ENCODE measurements around the gene PTMA.
A peak's percentile ranks its signal among the peaks of the same experiment; 100 is the strongest.

Gene PTMA

GRCh38 chr2:231677632-231678104 lies 30.7 kb upstream of the PTMA start:
- DNase-seq: peak; percentile 71

GRCh38 chr2:231679908-231680284 lies 28.4 kb upstream of the PTMA start:
- DNase-seq: no peak

- DNase-seq: peak; percentile 58
Observed at GRCh38 chr2:231680285-231680991, 27.9 kb upstream of the PTMA start.

- DNase-seq: no peak
Observed at GRCh38 chr2:231680992-231681852, 27.1 kb upstream of the PTMA start.

DNA sequence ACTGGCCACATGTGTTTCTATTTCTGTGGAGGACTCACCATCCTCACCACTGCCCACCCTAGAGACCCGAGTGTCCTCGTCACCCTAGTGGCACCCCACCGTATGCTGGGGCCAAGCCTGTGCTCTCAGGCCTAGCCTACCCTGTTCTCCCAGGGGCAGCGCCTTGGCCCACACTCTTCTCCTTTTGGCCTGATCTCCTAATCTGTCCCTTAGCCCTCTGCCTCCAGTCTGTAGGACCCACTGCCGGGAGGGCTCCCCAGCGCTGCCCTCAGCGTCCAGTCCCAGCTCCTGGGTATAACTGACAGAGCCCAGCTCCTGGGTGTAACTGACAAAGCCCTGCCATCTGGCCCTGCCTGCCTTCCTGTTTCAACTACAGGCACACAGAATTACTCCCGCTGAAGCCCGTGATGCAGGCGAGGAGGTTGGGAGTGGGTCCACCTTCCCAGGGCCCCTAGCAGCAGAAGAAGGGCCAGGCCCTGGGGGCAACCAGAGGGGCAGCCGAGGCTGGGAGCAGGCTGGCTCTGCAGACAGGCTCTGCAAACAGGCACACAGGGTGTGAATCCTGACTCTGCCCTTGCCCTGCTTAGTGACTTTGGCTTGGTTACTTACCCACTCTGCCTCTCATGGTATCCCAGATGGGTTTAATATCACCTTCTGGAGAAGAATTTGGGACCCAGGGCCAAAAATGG lies 25.6 kb upstream of the PTMA start:
- DNase-seq: peak; percentile 45

GRCh38 chr2:231683292-231684235 lies 24.8 kb upstream of the PTMA start:
- peak; percentile 66 for DNase-seq

DNA sequence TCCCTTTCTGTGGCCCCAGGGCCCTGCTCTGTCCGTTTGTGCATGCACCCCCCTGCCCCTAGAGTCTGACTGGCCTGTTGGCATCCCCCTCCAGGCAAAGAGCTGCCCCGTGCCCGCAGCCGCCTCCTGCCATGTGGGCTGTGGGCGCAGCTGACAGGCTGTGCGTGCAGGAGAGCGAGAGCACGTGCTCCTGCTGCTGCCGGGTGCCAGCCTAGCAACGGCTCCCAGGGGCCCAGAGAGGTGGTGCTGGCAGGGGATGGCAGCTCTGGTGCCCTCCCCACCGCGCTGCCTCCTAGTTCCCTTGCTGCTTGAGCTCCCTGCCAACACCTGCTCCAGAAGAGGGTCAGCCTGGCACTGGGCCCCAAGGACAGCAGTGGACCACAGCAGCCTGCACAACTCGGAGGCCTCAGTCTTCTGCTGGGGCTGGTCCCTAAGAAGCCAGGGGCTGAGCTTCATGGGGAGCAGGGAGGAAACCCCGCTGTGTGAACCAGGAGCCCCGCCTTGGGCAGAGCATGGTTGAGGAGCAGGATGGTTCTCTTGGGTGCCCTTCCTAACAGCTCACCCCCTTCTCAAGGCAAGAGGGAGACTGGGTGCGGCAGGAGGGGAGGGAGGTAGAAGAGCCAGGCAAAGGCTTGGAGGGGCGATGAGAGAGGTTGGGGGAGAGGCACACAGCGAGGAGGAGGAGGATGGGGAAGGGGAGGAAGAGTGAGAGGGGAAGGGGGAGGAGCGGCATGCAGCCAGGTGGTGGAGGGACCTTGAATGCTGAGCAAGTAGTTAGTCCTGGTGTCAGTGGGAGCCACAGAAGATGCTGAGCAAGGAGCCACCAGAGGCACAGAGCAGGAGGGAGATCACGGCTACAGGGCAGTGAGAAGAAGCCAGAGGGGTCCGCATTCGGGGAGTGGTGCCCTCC lies 23.8 kb upstream of the PTMA start:
- peak; percentile 69 for DNase-seq

GRCh38 chr2:231685349-231686191 lies 22.8 kb upstream of the PTMA start:
- no peak for DNase-seq

DNA sequence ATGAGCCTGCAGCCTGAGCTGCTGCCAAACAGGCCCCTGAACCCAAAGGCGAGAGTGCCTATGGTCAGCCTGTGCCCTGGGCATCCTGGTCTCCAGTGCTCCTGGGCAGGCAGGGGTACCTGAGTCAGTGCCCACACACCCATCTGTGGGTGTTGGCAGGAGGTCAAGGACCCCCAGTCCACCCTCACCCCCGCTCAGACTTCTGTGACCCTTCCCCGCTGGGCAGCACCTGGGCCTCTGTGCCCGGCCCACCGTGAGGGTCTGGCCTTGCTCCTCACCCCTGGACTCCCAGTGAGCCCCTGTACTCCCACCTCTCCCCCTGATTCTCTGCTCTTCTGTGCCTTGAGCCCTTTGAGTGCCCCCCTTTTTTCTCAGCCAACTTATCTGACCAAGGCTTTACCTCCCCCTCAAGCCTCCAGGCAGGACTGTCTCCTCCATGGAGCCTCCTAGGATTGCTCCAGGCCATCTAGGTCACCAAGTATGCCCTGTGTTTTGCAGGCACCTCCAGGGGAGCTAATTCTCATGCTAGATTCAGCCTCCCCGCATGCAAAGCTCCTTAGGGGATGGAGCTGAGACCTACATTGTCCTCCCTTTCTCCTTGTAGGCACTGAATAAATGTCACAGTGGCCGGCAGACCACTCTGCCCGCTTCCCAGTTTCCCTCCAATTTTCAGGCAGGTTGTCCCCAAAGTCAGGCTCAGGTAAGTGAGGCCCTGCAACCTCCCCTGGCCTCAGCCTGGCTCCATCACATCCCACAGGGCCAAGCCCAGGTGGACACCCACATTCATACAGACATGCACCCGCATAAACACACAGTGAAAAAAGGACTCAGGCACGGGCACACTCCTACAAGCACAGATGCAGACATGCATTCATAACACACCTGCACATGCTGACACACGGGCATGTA lies 21.9 kb upstream of the PTMA start:
- DNase-seq: no peak

- no peak for DNase-seq
Observed at GRCh38 chr2:231687133-231687852, 21.0 kb upstream of the PTMA start.

GRCh38 chr2:231687961-231688360 lies 20.4 kb upstream of the PTMA start:
- DNase-seq: no peak

DNA sequence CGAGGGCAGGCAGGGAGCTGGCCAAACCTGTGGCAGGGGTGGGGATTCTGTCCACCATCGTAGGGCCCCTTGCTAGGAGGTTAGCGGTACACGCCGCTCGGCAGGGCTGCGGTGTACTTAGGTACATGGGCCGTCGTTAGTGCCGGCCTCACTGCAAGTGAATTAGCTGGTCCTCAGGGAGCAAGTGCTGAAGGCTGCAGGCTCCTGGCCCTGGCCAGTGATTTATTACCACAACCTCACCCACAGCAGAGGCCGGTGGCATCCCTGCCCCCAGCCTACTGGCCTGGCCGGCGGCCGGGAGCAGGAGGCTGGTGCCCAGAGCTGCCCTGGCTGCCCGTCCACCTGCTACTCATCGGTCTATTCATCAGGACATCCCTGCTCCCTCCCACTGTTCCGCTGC lies 19.6 kb upstream of the PTMA start:
- no peak for DNase-seq

DNA sequence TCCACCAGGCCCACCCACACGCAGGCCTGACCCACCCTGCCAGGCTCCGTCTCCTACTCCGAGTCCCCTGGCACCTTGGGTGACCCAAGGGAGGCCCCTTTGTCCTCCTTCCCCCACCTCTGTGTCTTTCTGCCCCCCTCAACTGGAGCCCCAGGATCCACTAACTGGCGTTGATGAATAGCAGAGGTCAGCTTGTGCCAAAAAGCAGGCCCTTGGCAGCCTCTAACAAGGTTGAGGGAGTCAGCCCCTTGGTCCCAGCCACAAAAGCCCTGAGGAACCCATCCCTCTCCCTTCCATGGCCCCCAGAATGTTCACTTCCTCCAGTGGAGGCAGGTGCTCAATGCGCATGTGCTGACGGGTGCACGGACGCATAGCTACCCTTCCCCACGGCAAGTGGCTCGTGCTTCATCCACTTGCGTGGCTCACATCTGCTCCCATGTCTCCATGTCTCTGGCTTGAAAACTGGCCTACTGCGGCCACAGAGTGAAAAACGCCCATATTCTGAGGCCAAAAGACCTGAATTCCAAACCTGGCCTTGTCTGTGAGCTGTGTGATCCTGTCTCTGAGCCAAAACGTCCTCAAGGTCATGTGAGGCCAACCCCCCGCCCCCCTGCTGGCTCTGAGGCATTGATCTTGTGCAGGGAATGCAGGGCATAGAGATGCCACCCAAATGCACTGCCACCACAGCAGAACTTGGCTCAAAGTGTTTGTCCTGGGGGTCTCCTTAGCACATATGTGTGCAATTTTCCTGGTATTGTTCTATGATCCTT lies 19.0 kb upstream of the PTMA start:
- DNase-seq: no peak

DNA sequence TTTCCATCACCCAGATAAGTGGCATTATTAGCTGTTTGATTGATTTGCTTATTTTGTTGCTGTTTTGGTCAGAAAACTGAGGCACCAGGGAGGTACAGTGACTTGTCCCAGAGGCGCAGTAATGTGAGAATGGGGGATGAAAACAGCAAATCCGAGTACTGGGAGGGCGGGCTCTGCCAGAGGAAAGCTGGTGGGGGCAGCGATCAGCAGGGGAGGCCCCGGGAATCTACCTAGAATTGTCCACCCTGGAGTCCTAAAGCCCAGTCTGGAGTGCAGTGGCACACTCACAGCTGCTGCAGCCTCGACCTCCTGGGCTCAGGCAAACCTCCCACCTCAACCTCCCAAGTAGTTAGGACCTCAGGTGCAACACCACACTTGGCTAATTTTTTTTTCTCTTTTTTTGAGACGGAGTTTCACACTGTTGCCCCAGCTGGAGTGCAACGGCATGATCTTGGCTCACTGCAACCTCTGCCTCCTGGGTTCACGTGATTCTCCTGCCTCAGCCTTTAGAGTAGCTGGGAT lies 17.0 kb upstream of the PTMA start:
- no peak for DNase-seq

GRCh38 chr2:231692847-231693246 lies 15.5 kb upstream of the PTMA start:
- DNase-seq: no peak

DNA sequence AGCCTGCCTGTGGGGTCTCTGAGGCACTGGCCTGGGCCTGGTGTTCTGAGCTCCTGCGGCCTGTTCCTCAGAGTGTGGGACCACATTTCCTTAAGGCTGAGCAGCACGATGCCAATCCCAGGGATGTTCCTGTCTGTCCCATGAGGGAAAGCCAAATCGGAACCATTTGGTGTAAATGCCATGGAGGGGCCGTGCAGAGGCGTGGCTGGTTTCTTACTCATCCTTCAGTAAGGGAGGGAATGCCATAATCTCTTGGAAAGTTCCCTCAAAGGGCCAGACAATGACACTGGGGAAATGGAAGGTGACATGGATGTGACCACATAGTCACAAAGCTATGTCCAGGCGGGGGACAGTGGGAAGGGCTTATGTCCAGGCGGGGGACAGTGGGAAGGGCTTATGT lies 14.4 kb upstream of the PTMA start:
- no peak for DNase-seq

- DNase-seq: no peak
Observed at GRCh38 chr2:231696004-231696367, 12.3 kb upstream of the PTMA start.

- no peak for DNase-seq
Observed at GRCh38 chr2:231699006-231699405, 9.3 kb upstream of the PTMA start.

Data from NCI-H1105 treated with DMSO at 0.1 percent for 48 hours (cell line).